ENCODE data around the gene PCP2. TPM values are rescaled to one million over a fixed set of nuclear protein-coding genes. Genes with fewer than 3 reads are reported as not detected.
"Not testable (repeated sequence)": the region's sequence is repeated elsewhere in the genome, so short reads cannot be mapped to it uniquely, and the experiment has no call there.

Gene PCP2
- total RNA-seq, 1 donor from 2014 or later, result not detected

GRCh38 chr19:7647156-7647555 is 13.6 kb upstream of the PCP2 start:
- no peak for TF ChIP-seq CTCF (IDR thresholded peaks at IDR 0.05; ENCODE audit: insufficient read depth, low read length, poor library complexity, severe bottlenecking)
- no peak for DNase-seq (ENCODE audit: low read depth)
- no peak overlapping the region for H3K4me3 ChIP-seq (ENCODE audit: low read depth, low read length)

DNA sequence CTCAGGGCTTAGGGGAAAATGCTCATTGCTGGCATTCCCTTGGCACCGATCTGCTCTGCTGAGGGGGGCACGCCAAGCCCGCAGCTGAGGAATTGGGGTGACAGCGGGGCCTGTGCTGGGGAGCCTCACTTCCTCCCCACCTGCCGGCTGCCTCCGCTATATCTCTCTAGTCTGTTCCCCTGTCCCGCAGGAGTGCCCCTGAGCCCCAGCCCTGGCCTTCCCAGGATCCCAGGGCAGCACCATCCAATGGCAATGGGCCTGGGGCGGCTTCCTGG is 12.8 kb upstream of the PCP2 start:
- no peaks in the 10 kb centered on the region for H3K36me3 ChIP-seq (ENCODE audit: control insufficient read depth, insufficient read depth, low read length)
- no peak for TF ChIP-seq CTCF (IDR thresholded peaks at IDR 0.05; ENCODE audit: insufficient read depth, low read length, poor library complexity, severe bottlenecking)
- no peak overlapping the region for H3K4me3 ChIP-seq (ENCODE audit: low read depth, low read length)
- DNase-seq (ENCODE audit: low read depth), result no peak
- peaks cover 2% of the 10 kb centered on the region for H3K27me3 ChIP-seq (ENCODE audit: control insufficient read depth, insufficient read depth, low read length)

More at GRCh38 chr19:7647156-7647555, 13.6 kb upstream of the PCP2 start:
- H3K36me3 ChIP-seq (ENCODE audit: control insufficient read depth, insufficient read depth, low read length), result no peaks in the 10 kb centered on the region
- H3K27me3 ChIP-seq (ENCODE audit: control insufficient read depth, insufficient read depth, low read length), result peaks cover 2% of the 10 kb centered on the region

DNA sequence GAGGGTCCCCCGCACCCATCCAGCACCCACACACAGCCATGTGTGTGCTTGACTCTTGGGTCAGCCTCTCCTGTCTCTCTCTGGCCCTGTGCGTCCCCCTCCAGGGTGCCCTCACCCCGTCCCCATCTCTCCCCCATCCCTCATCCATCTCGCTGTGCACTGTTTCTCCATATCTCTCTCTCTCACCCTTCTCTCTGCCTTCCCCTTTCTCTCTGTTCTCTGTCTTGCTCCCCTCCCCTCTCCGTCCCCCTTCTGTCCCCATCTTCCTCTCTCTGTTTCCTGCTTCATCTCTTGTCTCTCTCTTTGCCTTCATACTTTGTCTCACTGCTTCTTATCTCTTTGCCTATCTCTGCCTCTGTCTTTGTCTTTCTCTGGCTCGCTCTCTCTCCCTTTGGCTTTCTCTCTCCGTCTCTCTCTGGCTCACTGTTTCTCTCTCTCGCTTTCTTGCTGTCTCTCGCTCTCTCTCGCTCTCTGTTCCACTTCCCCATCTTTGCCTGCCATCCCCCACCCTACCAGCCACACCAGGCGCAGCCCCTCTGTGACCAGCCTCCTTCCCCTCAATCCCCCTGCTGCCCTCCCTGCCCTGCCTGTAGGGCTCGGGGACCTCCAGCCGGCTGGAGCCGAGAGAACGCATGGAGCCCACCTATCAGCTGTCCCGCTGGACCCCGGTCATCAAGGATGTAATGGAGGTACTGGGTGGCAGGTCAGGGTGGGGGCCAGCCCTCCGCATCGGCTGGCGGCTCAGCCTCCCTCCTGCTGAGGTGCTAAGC is 12.3 kb upstream of the PCP2 start:
- Histone ChIP-seq H3K36me3 (ENCODE audit: control insufficient read depth, insufficient read depth, low read length) (no peaks in the 10 kb centered on the region), H3K27me3 (ENCODE audit: control insufficient read depth, insufficient read depth, low read length) (no peaks in the 10 kb centered on the region), H3K4me3 (ENCODE audit: low read depth, low read length) (no peak overlapping the region)
- TF ChIP-seq CTCF (IDR thresholded peaks at IDR 0.05; ENCODE audit: insufficient read depth, low read length, poor library complexity, severe bottlenecking), result no peak
- DNase-seq (ENCODE audit: low read depth), result no peak

GRCh38 chr19:7645163-7645562 is 11.6 kb upstream of the PCP2 start:
- Histone ChIP-seq H3K27me3 (ENCODE audit: control insufficient read depth, insufficient read depth, low read length) (no peaks in the 10 kb centered on the region), H3K4me3 (ENCODE audit: low read depth, low read length) (no peak overlapping the region), H3K36me3 (ENCODE audit: control insufficient read depth, insufficient read depth, low read length) (no peaks in the 10 kb centered on the region)
- no peak for DNase-seq (ENCODE audit: low read depth)
- TF ChIP-seq CTCF (IDR thresholded peaks at IDR 0.05; ENCODE audit: insufficient read depth, low read length, poor library complexity, severe bottlenecking), result no peak

DNA sequence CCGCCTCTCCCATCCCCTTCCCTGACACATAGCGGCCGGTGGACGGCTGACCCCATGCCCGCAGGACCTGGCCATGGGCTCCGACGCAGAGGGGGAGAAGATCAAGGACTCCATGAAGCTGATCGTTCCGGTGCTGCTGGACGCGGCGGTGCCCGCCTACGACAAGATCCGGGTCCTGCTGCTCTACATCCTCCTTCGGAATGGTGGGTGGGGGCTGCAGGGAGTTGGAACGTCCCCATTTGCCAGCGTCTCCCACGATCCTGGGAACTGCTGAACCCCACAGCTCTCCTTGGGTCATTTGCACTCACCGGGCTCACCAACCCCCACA is 11.0 kb upstream of the PCP2 start:
- TF ChIP-seq CTCF (IDR thresholded peaks at IDR 0.05; ENCODE audit: insufficient read depth, low read length, poor library complexity, severe bottlenecking), result no peak
- no peaks in the 10 kb centered on the region for H3K36me3 ChIP-seq (ENCODE audit: control insufficient read depth, insufficient read depth, low read length)
- no peak overlapping the region for H3K4me3 ChIP-seq (ENCODE audit: low read depth, low read length)
- no peak for DNase-seq (ENCODE audit: low read depth)
- no peaks in the 10 kb centered on the region for H3K27me3 ChIP-seq (ENCODE audit: control insufficient read depth, insufficient read depth, low read length)

DNA sequence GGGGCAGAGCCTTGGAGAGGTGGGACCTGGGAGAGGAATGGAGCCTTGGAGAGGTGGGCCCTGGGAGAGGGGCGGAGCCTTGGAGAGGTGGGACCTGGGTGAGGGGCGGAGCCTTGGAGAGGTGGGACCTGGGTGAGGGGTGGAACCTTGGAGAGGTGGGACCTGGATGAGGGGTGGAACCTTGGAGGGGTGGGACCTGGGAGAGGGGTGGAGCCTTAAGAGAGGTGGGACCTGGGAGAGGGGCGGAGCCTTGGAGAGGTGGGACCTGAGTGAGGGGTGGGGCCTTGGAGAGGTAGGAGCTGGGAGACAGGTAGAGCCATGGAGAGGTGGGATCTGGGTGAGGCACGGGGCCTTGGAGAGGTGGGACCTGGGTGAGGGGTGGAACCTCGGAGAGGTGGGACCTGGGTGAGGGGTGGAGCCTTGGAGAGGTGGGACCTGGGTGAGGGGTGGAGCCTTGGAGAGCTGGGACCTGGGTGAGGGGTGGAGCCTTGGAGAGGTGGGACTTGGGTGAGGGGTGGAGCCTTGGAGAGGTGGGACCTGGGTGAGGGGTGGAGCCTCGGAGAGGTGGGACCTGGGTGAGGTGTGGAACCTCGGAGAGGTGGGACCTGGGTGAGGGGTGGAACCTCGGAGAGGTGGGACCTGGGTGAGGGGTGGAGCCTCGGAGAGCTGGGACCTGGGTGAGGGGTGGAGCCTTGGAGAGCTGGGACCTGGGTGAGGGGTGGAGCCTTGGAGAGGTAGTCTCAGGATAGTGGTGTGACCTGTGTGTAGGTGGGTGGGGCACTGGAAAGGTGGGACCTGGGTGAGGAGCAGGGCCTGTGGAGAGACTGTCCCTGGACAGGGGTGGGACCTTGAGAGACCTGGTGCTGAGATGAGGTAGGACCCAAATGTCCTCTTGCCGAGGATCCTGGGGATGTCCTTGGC is 10.4 kb upstream of the PCP2 start:
- not testable (repeated sequence) for DNase-seq (ENCODE audit: low read depth); H3K27me3 ChIP-seq (ENCODE audit: control insufficient read depth, insufficient read depth, low read length); H3K4me3 ChIP-seq (ENCODE audit: low read depth, low read length); H3K36me3 ChIP-seq (ENCODE audit: control insufficient read depth, insufficient read depth, low read length)
